Endothelial cell of umbilical vein (primary cell): ENCODE data around the gene STT3B.

Experiments
- EZH2 ChIP-seq: IDR thresholded peaks from 2 replicates; pipeline ENCODE4 v1.6.1; 2012; ENCODE audit warnings: borderline replicate concordance, low read depth, mild to moderate bottlenecking, moderate library complexity, low read length, inconsistent platforms; ENCODE audit not compliant: severe bottlenecking
- MAX ChIP-seq: IDR thresholded peaks from 2 replicates; pipeline ENCODE4 v1.6.1; 2011; ENCODE audit not compliant: insufficient read depth, insufficient read length
- MYC ChIP-seq: IDR thresholded peaks from one replicate; pipeline ENCODE4 v1.6.1; 2011; ENCODE audit warnings: mild to moderate bottlenecking, low read depth, low read length
- POLR2A ChIP-seq: IDR thresholded peaks from 2 replicates; pipeline ENCODE4 v1.6.1; 2012; ENCODE audit warnings: low read depth, mild to moderate bottlenecking, control low read depth, low read length
- POLR2AphosphoS5 ChIP-seq: IDR thresholded peaks from 2 replicates; pipeline ENCODE4 v1.6.1; 2012; ENCODE audit warnings: low read depth, mild to moderate bottlenecking, control low read depth, low read length, moderate library complexity; ENCODE audit not compliant: insufficient read depth

DNA sequence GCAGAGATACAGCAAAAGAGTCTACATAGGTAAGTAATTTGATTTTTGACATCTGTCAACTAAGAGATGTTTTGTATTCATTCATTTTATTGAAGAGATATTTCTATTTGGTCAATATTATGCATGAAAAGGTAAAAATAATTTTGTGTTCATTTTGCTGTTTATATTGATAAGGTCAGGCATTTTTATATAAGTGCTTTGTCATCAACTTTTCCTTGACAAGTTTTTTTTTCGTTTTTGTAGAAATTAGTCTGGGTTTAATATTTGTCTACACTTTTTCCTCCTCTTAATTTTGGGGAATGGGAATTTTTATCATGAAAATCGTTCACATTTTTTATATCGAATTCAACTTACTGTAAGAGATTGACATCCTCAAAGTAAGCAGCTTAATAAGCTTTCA is 67.7 kb downstream of the STT3B start:
- TF ChIP-seq EZH2 (no peak), POLR2AphosphoS5 (no peak), POLR2A (no peak), MAX (no peak), MYC (no peak)
